Measurements from ENCODE around the gene HTRA1. TPM values are rescaled to one million over a fixed set of nuclear protein-coding genes. Genes with fewer than 3 reads are reported as not detected.

Gene HTRA1
- polyA plus RNA-seq, 1 of the 3 experiments (the other 2 are of a cell fraction) = 291 TPM

DNA sequence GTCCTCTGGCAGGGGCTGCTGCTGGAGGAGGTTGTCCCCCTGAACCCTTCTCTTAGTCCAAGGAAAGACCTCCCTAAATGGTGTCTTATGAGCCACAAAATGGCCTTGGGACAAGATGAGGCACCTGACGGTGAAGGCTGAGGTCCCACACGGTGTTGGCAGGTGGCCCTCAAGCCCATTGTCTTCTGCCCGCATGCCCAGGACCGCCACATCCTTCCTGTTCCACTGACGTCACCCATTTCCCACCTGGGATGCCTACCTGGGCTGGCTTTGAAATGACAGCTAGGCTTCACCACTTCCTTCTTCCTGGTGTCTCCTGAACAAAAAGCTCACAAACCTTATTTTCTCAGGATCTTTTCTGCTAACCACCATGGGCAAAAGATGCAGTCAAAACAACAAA, 97.1 kb downstream of the HTRA1 start:
- CTCF ChIA-PET = interaction anchor here (0.6 to 2.2 kb wide), 3 partner anchors 260 to 772 kb away, joined by 3 to 12 read pairs (median 3); no protein-coding TSS in a partner anchor

GRCh38 chr10:122559228-122559627, 97.9 kb downstream of the HTRA1 start:
- no peaks in the 10 kb centered on the region for H3K79me2 ChIP-seq (ENCODE audit: insufficient read depth)
- H3K36me3 ChIP-seq (replicated peaks in 1 of 2; ENCODE audit: control insufficient read depth in 1 of 2, insufficient read depth in 2 of 2, low read length in 1 of 2) = no peaks in the 10 kb centered on the region
- H3K4me1 ChIP-seq (ENCODE audit: control insufficient read depth in 1 of 2, insufficient read depth in 2 of 2, low read depth in 1 of 2, low read length in 1 of 2) = no peaks in the 10 kb centered on the region; a peak in 1 of 4 replicates
- 0 out of 2 replicates have a peak, but pooled peaks cover 4% of the 10 kb centered on the region for H3K27me3 ChIP-seq (ENCODE audit: insufficient read depth)
- TF ChIP-seq MAX (IDR thresholded peaks at IDR 0.05; ENCODE audit: low read depth) (no peak), MXI1 (IDR thresholded peaks at IDR 0.05; ENCODE audit: low read depth, low read length) (no peak), POLR2AphosphoS5 (IDR thresholded peaks at IDR 0.05; ENCODE audit: low read depth, low read length) (no peak), CHD2 (IDR thresholded peaks at IDR 0.05; ENCODE audit: low read length, partially characterized antibody) (no peak), SIN3A (IDR thresholded peaks at IDR 0.05; ENCODE audit: borderline replicate concordance, low read depth, low read length) (no peak), JUND (IDR thresholded peaks at IDR 0.05) (no peak), NRF1 (IDR thresholded peaks at IDR 0.05; ENCODE audit: low read depth, low read length) (no peak)
- WGBS (ENCODE audit: low lambda C conversion rate) = 34% methylated on average over 2 of the region's 2 CpGs
- no peak overlapping the region for H3K4me3 ChIP-seq (ENCODE audit: low read depth in 2 of 2, low read length in 1 of 2)
- ChIA-PET POLR2A (no interaction called here), CTCF (interaction anchor here (0.6 to 2.2 kb wide), 2 partner anchors 261 to 772 kb away, joined by 3 to 12 read pairs; no protein-coding TSS in a partner anchor)
- H4K20me1 ChIP-seq (ENCODE audit: insufficient read depth) = no peaks in the 10 kb centered on the region
- DNase-seq = no peak
- no peaks in the 10 kb centered on the region for H3K9me2 ChIP-seq
- H3K9me3 ChIP-seq = no peaks in the 10 kb centered on the region
- H3K9ac ChIP-seq = no peak overlapping the region
- H3K4me2 ChIP-seq = no peak overlapping the region
- no peak overlapping the region for H3K27ac ChIP-seq (ENCODE audit: low read depth in 2 of 2, low read length in 1 of 2)
- no peak overlapping the region for H2AFZ ChIP-seq (ENCODE audit: low read depth)
- H3F3A ChIP-seq (replicated peaks; ENCODE audit: insufficient read depth) = no peaks in the 10 kb centered on the region

More for the DNA sequence above, 97.1 kb downstream of the HTRA1 start:
- H3F3A ChIP-seq (replicated peaks; ENCODE audit: insufficient read depth) = no peaks in the 10 kb centered on the region
- TF ChIP-seq, protein P1, sequence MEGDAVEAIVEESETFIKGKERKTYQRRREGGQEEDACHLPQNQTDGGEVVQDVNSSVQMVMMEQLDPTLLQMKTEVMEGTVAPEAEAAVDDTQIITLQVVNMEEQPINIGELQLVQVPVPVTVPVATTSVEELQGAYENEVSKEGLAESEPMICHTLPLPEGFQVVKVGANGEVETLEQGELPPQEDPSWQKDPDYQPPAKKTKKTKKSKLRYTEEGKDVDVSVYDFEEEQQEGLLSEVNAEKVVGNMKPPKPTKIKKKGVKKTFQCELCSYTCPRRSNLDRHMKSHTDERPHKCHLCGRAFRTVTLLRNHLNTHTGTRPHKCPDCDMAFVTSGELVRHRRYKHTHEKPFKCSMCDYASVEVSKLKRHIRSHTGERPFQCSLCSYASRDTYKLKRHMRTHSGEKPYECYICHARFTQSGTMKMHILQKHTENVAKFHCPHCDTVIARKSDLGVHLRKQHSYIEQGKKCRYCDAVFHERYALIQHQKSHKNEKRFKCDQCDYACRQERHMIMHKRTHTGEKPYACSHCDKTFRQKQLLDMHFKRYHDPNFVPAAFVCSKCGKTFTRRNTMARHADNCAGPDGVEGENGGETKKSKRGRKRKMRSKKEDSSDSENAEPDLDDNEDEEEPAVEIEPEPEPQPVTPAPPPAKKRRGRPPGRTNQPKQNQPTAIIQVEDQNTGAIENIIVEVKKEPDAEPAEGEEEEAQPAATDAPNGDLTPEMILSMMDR (IDR thresholded peaks at IDR 0.05) = no peak
- TF ChIP-seq RCOR1 (IDR thresholded peaks at IDR 0.05; ENCODE audit: low read length) = no peak
- no peak overlapping the region for H3K4me2 ChIP-seq
- H3K4me1 ChIP-seq (ENCODE audit: control insufficient read depth in 1 of 2, insufficient read depth in 2 of 2, low read depth in 1 of 2, low read length in 1 of 2) = no peaks in the 10 kb centered on the region; a peak in 1 of 4 replicates
- no peaks in the 10 kb centered on the region for H4K20me1 ChIP-seq (ENCODE audit: insufficient read depth)
- no peaks in the 10 kb centered on the region for H3K9me3 ChIP-seq
- H3K4me3 ChIP-seq (ENCODE audit: low read depth in 2 of 2, low read length in 1 of 2) = no peak overlapping the region
- no peak overlapping the region for H3K9ac ChIP-seq
- H3K79me2 ChIP-seq (ENCODE audit: insufficient read depth) = no peaks in the 10 kb centered on the region
- no peak overlapping the region for H3K27ac ChIP-seq (ENCODE audit: low read depth in 2 of 2, low read length in 1 of 2)
- 0 out of 2 replicates have a peak, but pooled peaks cover 4% of the 10 kb centered on the region for H3K27me3 ChIP-seq (ENCODE audit: insufficient read depth)
- H3K36me3 ChIP-seq (replicated peaks in 1 of 2; ENCODE audit: control insufficient read depth in 1 of 2, insufficient read depth in 2 of 2, low read length in 1 of 2) = no peaks in the 10 kb centered on the region
- DNase-seq = no peak
- POLR2A ChIA-PET = no interaction called here
- WGBS (ENCODE audit: low lambda C conversion rate) = 66% methylated on average over 4 of the region's 5 CpGs
- H3K9me2 ChIP-seq = no peaks in the 10 kb centered on the region
- no peak overlapping the region for H2AFZ ChIP-seq (ENCODE audit: low read depth)

GRCh38 chr10:122560279-122560804, 99.0 kb downstream of the HTRA1 start, which contains the start of gene DMBT1:
TSS of gene DMBT1 (plus strand) at chr10:122560754. CDS start at chr10:122560771, 17 bp downstream.
- 7% methylated on average over 4 of the region's 4 CpGs for WGBS (ENCODE audit: low lambda C conversion rate)
- H3K27me3 ChIP-seq (ENCODE audit: insufficient read depth) = 0 out of 2 replicates have a peak, but pooled peaks cover 4% of the 10 kb centered on the region
- H4K20me1 ChIP-seq (ENCODE audit: insufficient read depth) = no peaks in the 10 kb centered on the region
- no peak within 1 kb of the TSS for H3K27ac ChIP-seq (ENCODE audit: low read depth in 2 of 2, low read length in 1 of 2)
- no peaks in the 10 kb centered on the region for H3K9me3 ChIP-seq
- no peaks in the 10 kb centered on the region for H3F3A ChIP-seq (replicated peaks; ENCODE audit: insufficient read depth)
- POLR2A ChIA-PET = no interaction called here
- CTCF ChIA-PET = interaction anchor here (1.0 kb wide), 1 partner anchor 125 kb away, joined by 3 read pairs; no protein-coding TSS in a partner anchor
- H3K4me1 ChIP-seq (ENCODE audit: control insufficient read depth in 1 of 2, insufficient read depth in 2 of 2, low read depth in 1 of 2, low read length in 1 of 2) = no peaks in the 10 kb centered on the region; a peak in 1 of 4 replicates
- H3K9me2 ChIP-seq = no peaks in the 10 kb centered on the region
- no peak within 1 kb of the TSS for H3K4me3 ChIP-seq (ENCODE audit: low read depth in 2 of 2, low read length in 1 of 2)
- no peak within 1 kb of the TSS for H3K4me2 ChIP-seq
- H2AFZ ChIP-seq (ENCODE audit: low read depth) = no peak within 1 kb of the TSS
- no peaks in the 10 kb centered on the region for H3K79me2 ChIP-seq (ENCODE audit: insufficient read depth)
- no peak within 1 kb of the TSS for H3K9ac ChIP-seq
- DNase-seq = no peak
- no peaks in the 10 kb centered on the region for H3K36me3 ChIP-seq (replicated peaks in 1 of 2; ENCODE audit: control insufficient read depth in 1 of 2, insufficient read depth in 2 of 2, low read length in 1 of 2)
- TF ChIP-seq FOXM1 (IDR thresholded peaks at IDR 0.05; ENCODE audit: low read depth) (no peak), RXRA (IDR thresholded peaks at IDR 0.05; ENCODE audit: borderline replicate concordance, low read depth) (no peak), YY1 (IDR thresholded peaks at IDR 0.05; ENCODE audit: low read depth) (no peak), REST (IDR thresholded peaks at IDR 0.05; ENCODE audit: low read depth, low read length) (no peak), EP300 (IDR thresholded peaks at IDR 0.05; ENCODE audit: borderline replicate concordance in 1 of 2, low read depth in 1 of 2, low read length in 1 of 2) (no peak), NRF1 (IDR thresholded peaks at IDR 0.05; ENCODE audit: low read depth, low read length) (no peak), CHD2 (IDR thresholded peaks at IDR 0.05; ENCODE audit: low read length, partially characterized antibody) (no peak), RCOR1 (IDR thresholded peaks at IDR 0.05; ENCODE audit: low read length) (no peak)
- TF ChIP-seq, protein P2, sequence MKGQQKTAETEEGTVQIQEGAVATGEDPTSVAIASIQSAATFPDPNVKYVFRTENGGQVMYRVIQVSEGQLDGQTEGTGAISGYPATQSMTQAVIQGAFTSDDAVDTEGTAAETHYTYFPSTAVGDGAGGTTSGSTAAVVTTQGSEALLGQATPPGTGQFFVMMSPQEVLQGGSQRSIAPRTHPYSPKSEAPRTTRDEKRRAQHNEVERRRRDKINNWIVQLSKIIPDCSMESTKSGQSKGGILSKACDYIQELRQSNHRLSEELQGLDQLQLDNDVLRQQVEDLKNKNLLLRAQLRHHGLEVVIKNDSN (IDR thresholded peaks at IDR 0.05; ENCODE audit: borderline replicate concordance, low read depth) = no peak

All from SK-N-SH (cell line).